IMR-90 (cell line): ENCODE measurements around the gene NISCH. TPM values are rescaled to one million over a fixed set of nuclear protein-coding genes. Genes with fewer than 3 reads are reported as not detected.

ENCODE experiments used
- ATAC-seq: fragments of 200-7000 bp; cut with Tn5 transposase; 2 replicates; pipeline ENCODE4 v1.9.1; 2020; ENCODE audit warnings: low read depth, mild to moderate bottlenecking, moderate library complexity
- BruUV-seq: library from RNA; stranded (reverse); fragments of 400-500 nt; replicated peaks from 2 replicates; lab custom pipeline; 2021; lab: Mats Ljungman, UMichigan
- CTCF ChIA-PET: fragments of 300-600 bp; formaldehyde crosslinking; extraction: SDS; loops from one replicate; lab custom pipeline; 2021; ENCODE audit warnings: antibody characterized with exemption; lab: Yijun Ruan, JAX
- POLR2A ChIA-PET: fragments of 300-600 bp; sonication (Branson Sonifier 250); formaldehyde crosslinking; loops from one replicate; lab custom pipeline; 2022; ENCODE audit warnings: antibody characterized with exemption; ENCODE audit not compliant: unreplicated experiment; lab: Charles Lee
- DNase-seq: peaks from one replicate; pipeline ENCODE4 v3.0.0; 2013
- H2AFZ ChIP-seq: replicated peaks from 2 replicates; pipeline ENCODE3; 2013; ENCODE audit warnings: low read length, mild to moderate bottlenecking; ENCODE audit not compliant: poor library complexity
- H2AK5ac ChIP-seq: 2 replicates; pipeline ENCODE4 v1.6.1; 2013; ENCODE audit warnings: low read depth, low read length, inconsistent platforms
- H2AK9ac ChIP-seq: replicated peaks from 2 replicates; pipeline ENCODE3; 2013; ENCODE audit warnings: mild to moderate bottlenecking, low read depth, low read length, moderate library complexity; ENCODE audit not compliant: poor library complexity
- H2BK120ac ChIP-seq: 2 replicates; pipeline ENCODE4 v1.6.1; 2013; ENCODE audit warnings: low read depth, low read length, inconsistent platforms
- H2BK15ac ChIP-seq: 3 replicates; pipeline ENCODE4 v1.6.1; 2013; ENCODE audit warnings: low read depth, low read length, inconsistent platforms
- H2BK20ac ChIP-seq: 2 replicates; pipeline ENCODE4 v1.6.1; 2013; ENCODE audit warnings: low read depth, mild to moderate bottlenecking, inconsistent platforms, low read length, moderate library complexity
- H2BK5ac ChIP-seq: 2 replicates; pipeline ENCODE4 v1.6.1; 2013; ENCODE audit warnings: mild to moderate bottlenecking, low read depth, low read length, inconsistent platforms; ENCODE audit not compliant: poor library complexity, severe bottlenecking
- H3K14ac ChIP-seq: replicated peaks from 2 replicates; pipeline ENCODE4 v1.6.1; 2013; ENCODE audit warnings: low read depth, low read length, inconsistent platforms
- H3K18ac ChIP-seq: 2 replicates; pipeline ENCODE4 v1.6.1; 2013; ENCODE audit warnings: low read depth, low read length, control low read depth
- H3K23ac ChIP-seq: 2 replicates; pipeline ENCODE4 v1.6.1; 2013; ENCODE audit warnings: low read depth, low read length, inconsistent platforms
- H3K27ac ChIP-seq: 2 replicates; pipeline ENCODE4 v1.5.1; 2013; ENCODE audit warnings: mild to moderate bottlenecking, control low read depth, low read length; ENCODE audit not compliant: insufficient read depth
- H3K27me3 ChIP-seq: 2 replicates; pipeline ENCODE4 v1.6.1; 2013; ENCODE audit warnings: low read length; ENCODE audit not compliant: control insufficient read depth, insufficient read depth
- H3K36me3 ChIP-seq: 2 replicates; pipeline ENCODE4 v1.6.1; 2013; ENCODE audit warnings: low read length, mixed read lengths; ENCODE audit not compliant: control insufficient read depth, insufficient read depth
- H3K4ac ChIP-seq: 2 replicates; pipeline ENCODE4 v1.6.1; 2013; ENCODE audit warnings: low read depth, low read length, inconsistent platforms
- H3K4me1 ChIP-seq: 2 replicates; pipeline ENCODE4 v1.6.1; 2013; ENCODE audit warnings: low read length, mixed read lengths; ENCODE audit not compliant: control insufficient read depth, insufficient read depth
- H3K4me2 ChIP-seq: 2 replicates; pipeline ENCODE4 v1.6.1; 2013; ENCODE audit warnings: low read depth, mild to moderate bottlenecking, control low read depth, low read length, moderate library complexity
- H3K4me3 ChIP-seq: 2 replicates; pipeline ENCODE4 v1.5.1; 2013; ENCODE audit warnings: low read depth, mild to moderate bottlenecking, control low read depth, low read length, moderate library complexity; ENCODE audit not compliant: insufficient read depth
- H3K56ac ChIP-seq: 2 replicates; pipeline ENCODE4 v1.6.1; 2013; ENCODE audit warnings: low read length, inconsistent platforms; ENCODE audit not compliant: insufficient read depth; ENCODE audit errors: extremely low read depth
- H3K79me1 ChIP-seq, 2 experiments: 2 replicates each; pipeline ENCODE4 v1.6.1; 2013; ENCODE audit warnings: low read length in 2 of 2, inconsistent platforms in 1 of 2, low read depth in 1 of 2
- H3K9ac ChIP-seq: 2 replicates; pipeline ENCODE4 v1.6.1; 2013; ENCODE audit warnings: low read depth, low read length, control low read depth
- H3K9me1 ChIP-seq: 2 replicates; pipeline ENCODE4 v1.6.1; 2013; ENCODE audit warnings: low read length, inconsistent platforms; ENCODE audit not compliant: insufficient read depth
- H3K9me3 ChIP-seq: 2 replicates; pipeline ENCODE4 v1.6.1; 2013; ENCODE audit warnings: low read length; ENCODE audit not compliant: control insufficient read depth, insufficient read depth
- H4K20me1 ChIP-seq: 2 replicates; pipeline ENCODE4 v1.6.1; 2013; ENCODE audit warnings: low read length, inconsistent platforms; ENCODE audit not compliant: insufficient read depth
- H4K5ac ChIP-seq: 2 replicates; pipeline ENCODE4 v1.6.1; 2013; ENCODE audit warnings: mild to moderate bottlenecking, low read depth, low read length, control low read depth
- H4K8ac ChIP-seq, 2 experiments: 2 replicates each; pipeline ENCODE4 v1.6.1; 2013; ENCODE audit warnings: low read depth in 2 of 2, low read length in 2 of 2, control low read depth in 1 of 2, inconsistent platforms in 1 of 2
- H4K91ac ChIP-seq: 2 replicates; pipeline ENCODE4 v1.6.1; 2013; ENCODE audit warnings: low read depth, low read length, inconsistent platforms; ENCODE audit not compliant: insufficient read depth
- CEBPB ChIP-seq: IDR thresholded peaks from 2 replicates; pipeline ENCODE4 v1.6.1; 2012; ENCODE audit warnings: low read depth, low read length, improper control_type of control experiment
- MAFK ChIP-seq: IDR thresholded peaks from 2 replicates; pipeline ENCODE4 v1.6.1; 2012; ENCODE audit warnings: low read depth, low read length, improper control_type of control experiment
- POLR2A ChIP-seq: IDR thresholded peaks from 2 replicates; pipeline ENCODE4 v1.6.1; 2012; ENCODE audit warnings: mild to moderate bottlenecking, low read depth, low read length
- RAD21 ChIP-seq: IDR thresholded peaks from 2 replicates; pipeline ENCODE4 v1.6.1; 2012; ENCODE audit warnings: low read length, improper control_type of control experiment
- SMC3 ChIP-seq: fragments of 150-350 bp; IDR thresholded peaks from 2 replicates; pipeline ENCODE4 v1.6.1; 2016; ENCODE audit warnings: low read depth, mild to moderate bottlenecking, antibody characterized with exemption, low read length, moderate library complexity
- WGBS, 2 experiments: methylation state at CpG; one replicate each; pipeline versions ENCODE4 v1.1.5 to v1.1.7; 2013; ENCODE audit warnings: missing lambda C conversion rate in 2 of 2; ENCODE audit not compliant: insufficient read length in 1 of 2; ENCODE audit errors: extremely low coverage in 2 of 2; 5-methylcytosine and 5-hydroxymethylcytosine counted together
- dilution Hi-C: fragments of 300-500 bp; cut with HindIII; formaldehyde crosslinking; loops from one replicate; pipeline ENCODE4 v1.14.3; 2018; ENCODE audit warnings: low sequenced_read_pairs; ENCODE audit not compliant: unreplicated experiment
- in situ Hi-C: fragments of 300-500 bp; cut with MboI; formaldehyde crosslinking; loops from 3 replicates; pipeline ENCODE4 v1.14.3; 2019; ENCODE audit warnings: low sequenced_read_pairs, inconsistent platforms, mixed read lengths
- intact Hi-C: fragments of 100-400 bp; cut with micrococcal nuclease; formaldehyde crosslinking; loops from 2 replicates; pipeline ENCODE4 v1.10.0; 2022
- polyA plus RNA-seq, 3 experiments: library from polyadenylated mRNA; depleted of rRNA; stranded (reverse); fragments of >200 nt; gene quantifications; 2 replicates each; pipeline ENCODE4 v1.2.3, GENCODE V29; 2012; ENCODE audit warnings: low replicate concordance in 1 of 3
- total RNA-seq: library from RNA; depleted of rRNA; stranded (reverse); fragments of >200 nt; gene quantifications from 2 replicates; pipeline ENCODE4 v1.2.3, GENCODE V29; 2012
- TF ChIP-seq, protein P1 (sequence below): conservative IDR thresholded peaks from 2 replicates; pipeline ENCODE4 v1.5.1; 2012; ENCODE audit warnings: mild to moderate bottlenecking, low read depth, low read length, improper control_type of control experiment
- TF ChIP-seq, protein P2 (sequence below): fragments of 150-350 bp; IDR thresholded peaks from 2 replicates; pipeline ENCODE4 v1.6.1; 2016; ENCODE audit warnings: low read depth, mild to moderate bottlenecking, low read length, moderate library complexity, borderline replicate concordance

The NISCH gene
- total and polyA plus RNA-seq, 2 of the 4 experiments (the other 2 are of a cell fraction), result 36.9 to 86.0 TPM

GRCh38 chr3:52528586-52529375 lies 73.4 kb downstream of the NISCH start:
- Histone ChIP-seq H3K27ac (no peak overlapping the region), H3K4me3 (no peak overlapping the region), H3K23ac (no peak overlapping the region; the same call in 1 of the 2 replicates), H3K4me2 (no peak overlapping the region), H2AK9ac (no peak overlapping the region), H2BK120ac (no peak overlapping the region), H3K27me3 (no peaks in the 10 kb centered on the region), H3K14ac (no peak overlapping the region), H3K9me1 (peaks cover 23% of the 10 kb centered on the region; the same call in 1 of the 2 replicates), H3K4ac (no peak overlapping the region), H4K91ac (no peak overlapping the region), H2AFZ (no peak overlapping the region), H2BK20ac (no peak overlapping the region), H3K9ac (no peak overlapping the region), H2BK5ac (no peak overlapping the region), H3K36me3 (peaks cover 50% of the 10 kb centered on the region), H4K20me1 (peaks cover 49% of the 10 kb centered on the region), H3K9me3 (no peaks in the 10 kb centered on the region), H2BK15ac (no peak overlapping the region), H3K4me1 (peaks cover 21% of the 10 kb centered on the region), H3K18ac (no peak overlapping the region), H2AK5ac (no peak overlapping the region), H3K56ac (no peak overlapping the region), H3K79me1 (peaks cover 16 to 77% of the 10 kb centered on the region in 2 experiments), H4K8ac (no peak overlapping the region), H4K5ac (no peak overlapping the region)
- BruUV-seq, result no TSS peak
- CTCF ChIA-PET, result no interaction called here
- DNase-seq (no peak), ATAC-seq (no peak)
- WGBS, 2 experiments, result 86% methylated on average over 18 of the region's 25 CpGs; no CpG with 5 or more reads in 1 of the 2 experiments
- in situ Hi-C loops, result no loop called here
- POLR2A ChIA-PET, result no interaction called here
- dilution Hi-C loops, result no loop called here
- TF ChIP-seq RAD21 (no peak), MAFK (no peak), CEBPB (no peak), SMC3 (no peak), POLR2A (no peak)
- TF ChIP-seq, protein P1, sequence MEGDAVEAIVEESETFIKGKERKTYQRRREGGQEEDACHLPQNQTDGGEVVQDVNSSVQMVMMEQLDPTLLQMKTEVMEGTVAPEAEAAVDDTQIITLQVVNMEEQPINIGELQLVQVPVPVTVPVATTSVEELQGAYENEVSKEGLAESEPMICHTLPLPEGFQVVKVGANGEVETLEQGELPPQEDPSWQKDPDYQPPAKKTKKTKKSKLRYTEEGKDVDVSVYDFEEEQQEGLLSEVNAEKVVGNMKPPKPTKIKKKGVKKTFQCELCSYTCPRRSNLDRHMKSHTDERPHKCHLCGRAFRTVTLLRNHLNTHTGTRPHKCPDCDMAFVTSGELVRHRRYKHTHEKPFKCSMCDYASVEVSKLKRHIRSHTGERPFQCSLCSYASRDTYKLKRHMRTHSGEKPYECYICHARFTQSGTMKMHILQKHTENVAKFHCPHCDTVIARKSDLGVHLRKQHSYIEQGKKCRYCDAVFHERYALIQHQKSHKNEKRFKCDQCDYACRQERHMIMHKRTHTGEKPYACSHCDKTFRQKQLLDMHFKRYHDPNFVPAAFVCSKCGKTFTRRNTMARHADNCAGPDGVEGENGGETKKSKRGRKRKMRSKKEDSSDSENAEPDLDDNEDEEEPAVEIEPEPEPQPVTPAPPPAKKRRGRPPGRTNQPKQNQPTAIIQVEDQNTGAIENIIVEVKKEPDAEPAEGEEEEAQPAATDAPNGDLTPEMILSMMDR, result no peak
- TF ChIP-seq, protein P2, sequence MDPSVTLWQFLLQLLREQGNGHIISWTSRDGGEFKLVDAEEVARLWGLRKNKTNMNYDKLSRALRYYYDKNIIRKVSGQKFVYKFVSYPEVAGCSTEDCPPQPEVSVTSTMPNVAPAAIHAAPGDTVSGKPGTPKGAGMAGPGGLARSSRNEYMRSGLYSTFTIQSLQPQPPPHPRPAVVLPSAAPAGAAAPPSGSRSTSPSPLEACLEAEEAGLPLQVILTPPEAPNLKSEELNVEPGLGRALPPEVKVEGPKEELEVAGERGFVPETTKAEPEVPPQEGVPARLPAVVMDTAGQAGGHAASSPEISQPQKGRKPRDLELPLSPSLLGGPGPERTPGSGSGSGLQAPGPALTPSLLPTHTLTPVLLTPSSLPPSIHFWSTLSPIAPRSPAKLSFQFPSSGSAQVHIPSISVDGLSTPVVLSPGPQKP, result no peak
- intact Hi-C loops, result no loop called here
